Measurements from ENCODE around the gene FSTL1.

Gene FSTL1

DNA sequence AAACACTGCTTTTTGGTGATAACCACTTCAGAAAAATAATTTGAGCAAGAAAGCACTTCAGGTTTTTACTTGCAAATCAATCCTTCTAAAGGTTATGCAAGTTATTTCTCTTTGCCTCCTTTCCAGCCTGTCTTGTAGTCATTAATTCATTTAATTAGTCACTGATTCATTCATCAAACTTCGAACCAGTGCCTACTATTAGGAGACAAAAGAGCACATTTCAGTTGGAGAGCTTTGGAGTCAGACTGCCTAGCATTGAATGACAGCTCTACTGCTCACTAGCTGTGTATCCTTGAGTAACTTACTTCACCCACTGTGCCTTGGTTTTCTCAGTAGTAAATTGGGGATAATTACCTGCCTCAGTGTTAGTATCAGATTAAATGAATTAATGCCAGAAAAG is 86.7 kb downstream of the FSTL1 start:
- H3K27ac ChIP-seq (replicated peaks): no peak overlapping the region
- no peak for TF ChIP-seq SPI1 (IDR thresholded peaks at IDR 0.05; ENCODE audit: borderline replicate concordance, low read depth)
- DNase-seq (ENCODE audit: low read depth in 1 of 2, low spot score in 1 of 2): no peak
- H3K27me3 ChIP-seq (ENCODE audit: insufficient read depth, poor library complexity, severe bottlenecking): peaks cover 2% of the 10 kb centered on the region
- H3K4me3 ChIP-seq (replicated peaks; ENCODE audit: insufficient read depth, low read length): no peak overlapping the region

DNA sequence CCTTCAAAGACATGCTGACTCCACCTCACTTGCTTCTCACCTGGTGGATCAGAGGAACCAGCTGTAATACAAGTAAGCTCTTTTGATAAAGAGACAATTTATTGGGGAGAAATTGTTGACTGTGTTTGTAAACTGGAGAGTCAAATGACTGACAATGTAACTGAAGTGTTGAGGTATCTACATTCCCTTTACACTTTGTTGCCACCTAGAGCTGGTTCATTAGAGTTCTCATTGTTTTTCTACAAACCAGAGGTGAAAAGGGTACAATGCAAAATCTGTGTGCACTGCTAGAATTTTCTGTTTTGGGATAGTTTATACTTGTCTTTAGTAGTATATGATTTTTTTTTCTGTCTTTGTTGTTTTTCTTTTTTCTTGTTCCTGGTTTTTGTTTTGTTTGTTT is 93.0 kb downstream of the FSTL1 start:
- DNase-seq (ENCODE audit: low read depth in 1 of 2, low spot score in 1 of 2): no peak
- TF ChIP-seq GABPA (IDR thresholded peaks at IDR 0.05; ENCODE audit: low read depth): no peak
- TF ChIP-seq, protein P1, sequence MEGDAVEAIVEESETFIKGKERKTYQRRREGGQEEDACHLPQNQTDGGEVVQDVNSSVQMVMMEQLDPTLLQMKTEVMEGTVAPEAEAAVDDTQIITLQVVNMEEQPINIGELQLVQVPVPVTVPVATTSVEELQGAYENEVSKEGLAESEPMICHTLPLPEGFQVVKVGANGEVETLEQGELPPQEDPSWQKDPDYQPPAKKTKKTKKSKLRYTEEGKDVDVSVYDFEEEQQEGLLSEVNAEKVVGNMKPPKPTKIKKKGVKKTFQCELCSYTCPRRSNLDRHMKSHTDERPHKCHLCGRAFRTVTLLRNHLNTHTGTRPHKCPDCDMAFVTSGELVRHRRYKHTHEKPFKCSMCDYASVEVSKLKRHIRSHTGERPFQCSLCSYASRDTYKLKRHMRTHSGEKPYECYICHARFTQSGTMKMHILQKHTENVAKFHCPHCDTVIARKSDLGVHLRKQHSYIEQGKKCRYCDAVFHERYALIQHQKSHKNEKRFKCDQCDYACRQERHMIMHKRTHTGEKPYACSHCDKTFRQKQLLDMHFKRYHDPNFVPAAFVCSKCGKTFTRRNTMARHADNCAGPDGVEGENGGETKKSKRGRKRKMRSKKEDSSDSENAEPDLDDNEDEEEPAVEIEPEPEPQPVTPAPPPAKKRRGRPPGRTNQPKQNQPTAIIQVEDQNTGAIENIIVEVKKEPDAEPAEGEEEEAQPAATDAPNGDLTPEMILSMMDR (IDR thresholded peaks at IDR 0.05; ENCODE audit: insufficient read depth, low read length): no peak
- TF ChIP-seq SPI1 (IDR thresholded peaks at IDR 0.05; ENCODE audit: borderline replicate concordance, low read depth): no peak
- TF ChIP-seq POLR2AphosphoS5 (IDR thresholded peaks at IDR 0.05; ENCODE audit: low read depth): no peak
- TF ChIP-seq REST (IDR thresholded peaks at IDR 0.05; ENCODE audit: insufficient replicate concordance, low read depth): no peak

GRCh38 chr3:120355486-120355885 is 95.3 kb downstream of the FSTL1 start:
- TF ChIP-seq SPI1 (IDR thresholded peaks at IDR 0.05; ENCODE audit: borderline replicate concordance, low read depth) (no peak), GABPA (IDR thresholded peaks at IDR 0.05; ENCODE audit: low read depth) (no peak)
- Histone ChIP-seq H3K27ac (replicated peaks) (no peak overlapping the region), H3K4me3 (replicated peaks; ENCODE audit: insufficient read depth, low read length) (no peak overlapping the region), H3K27me3 (ENCODE audit: insufficient read depth, poor library complexity, severe bottlenecking) (no peaks in the 10 kb centered on the region)
- DNase-seq (ENCODE audit: low read depth in 1 of 2, low spot score in 1 of 2): no peak

More for the DNA sequence above, 93.0 kb downstream of the FSTL1 start:
- Histone ChIP-seq H3K27me3 (ENCODE audit: insufficient read depth, poor library complexity, severe bottlenecking) (no peaks in the 10 kb centered on the region), H3K4me3 (replicated peaks; ENCODE audit: insufficient read depth, low read length) (no peak overlapping the region), H3K27ac (replicated peaks) (no peak overlapping the region)

DNA sequence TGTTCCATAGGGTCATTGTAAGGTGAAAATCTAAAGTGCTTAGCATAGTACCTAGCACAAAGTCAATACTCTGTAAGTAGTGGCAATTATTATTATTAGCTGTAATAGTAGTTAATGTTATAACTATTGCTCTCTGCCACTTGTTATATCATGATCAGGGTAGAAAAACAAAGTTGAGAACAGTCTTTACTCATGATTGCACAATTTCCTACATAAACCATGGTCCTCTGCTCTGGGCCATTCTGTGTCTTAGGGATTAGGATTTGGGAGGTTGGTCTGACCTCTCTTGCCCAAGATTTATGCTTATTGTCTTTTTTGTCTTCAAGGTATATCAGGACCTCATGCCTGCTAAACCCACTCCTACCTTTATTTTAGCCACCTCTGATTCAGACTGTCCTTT is 97.3 kb downstream of the FSTL1 start:
- no peak for DNase-seq (ENCODE audit: low read depth in 1 of 2, low spot score in 1 of 2)
- no peak overlapping the region for H3K27ac ChIP-seq (replicated peaks)
- H3K4me3 ChIP-seq (replicated peaks; ENCODE audit: insufficient read depth, low read length): no peak overlapping the region
- no peaks in the 10 kb centered on the region for H3K27me3 ChIP-seq (ENCODE audit: insufficient read depth, poor library complexity, severe bottlenecking)
- TF ChIP-seq REST (IDR thresholded peaks at IDR 0.05; ENCODE audit: insufficient replicate concordance, low read depth): no peak
- no peak for TF ChIP-seq GABPA (IDR thresholded peaks at IDR 0.05; ENCODE audit: low read depth)
- TF ChIP-seq, protein P1 (IDR thresholded peaks at IDR 0.05; ENCODE audit: insufficient read depth, low read length): no peak
- no peak for TF ChIP-seq SPI1 (IDR thresholded peaks at IDR 0.05; ENCODE audit: borderline replicate concordance, low read depth)
- TF ChIP-seq POLR2AphosphoS5 (IDR thresholded peaks at IDR 0.05; ENCODE audit: low read depth): no peak

DNA sequence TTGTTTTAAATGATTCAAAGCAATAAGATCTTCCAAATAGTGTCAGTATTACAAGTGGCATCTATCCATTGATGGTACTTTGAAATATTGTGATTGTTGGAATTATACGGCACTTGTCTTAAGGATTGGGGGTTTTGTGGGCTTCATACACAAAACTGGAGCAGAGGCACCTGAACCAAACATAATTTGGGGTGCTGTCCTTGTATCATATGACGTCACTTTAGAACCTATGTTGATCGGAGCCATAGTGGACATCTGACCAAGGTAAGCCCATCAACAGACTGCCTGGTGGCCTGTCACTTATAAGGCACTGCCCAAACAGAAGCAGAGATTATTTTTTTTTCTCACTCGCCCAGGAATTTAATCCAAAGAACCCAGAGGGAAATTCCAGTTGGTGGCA is 98.8 kb downstream of the FSTL1 start:
- Histone ChIP-seq H3K4me3 (replicated peaks; ENCODE audit: insufficient read depth, low read length) (no peak overlapping the region), H3K27me3 (ENCODE audit: insufficient read depth, poor library complexity, severe bottlenecking) (no peaks in the 10 kb centered on the region), H3K27ac (replicated peaks) (no peak overlapping the region)
- TF ChIP-seq SPI1 (IDR thresholded peaks at IDR 0.05; ENCODE audit: borderline replicate concordance, low read depth) (no peak), POLR2AphosphoS5 (IDR thresholded peaks at IDR 0.05; ENCODE audit: low read depth) (no peak)
- no peak for DNase-seq (ENCODE audit: low read depth in 1 of 2, low spot score in 1 of 2)
